ENCODE data around the gene EPN2.

Gene EPN2

DNA sequence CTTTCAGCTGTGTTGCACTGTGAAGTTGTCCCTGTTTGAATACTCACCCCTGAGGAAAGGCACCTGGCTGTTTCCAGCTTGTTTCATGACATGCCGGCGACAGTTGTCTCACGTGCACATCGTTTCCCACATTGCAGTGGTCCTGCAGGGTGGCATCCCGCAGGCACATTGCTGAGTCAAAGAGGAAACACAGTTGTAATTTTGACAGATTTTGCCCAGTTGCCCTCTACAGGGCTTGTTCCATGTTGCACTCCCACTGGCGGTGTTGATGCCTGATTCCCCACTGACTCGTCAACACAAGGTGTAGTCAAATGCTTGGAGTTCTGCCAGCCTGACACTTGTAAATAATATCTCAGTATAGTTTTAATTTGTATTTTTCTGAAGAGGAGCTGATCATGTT lies 23.8 kb downstream of the EPN2 start:
- H3K36me3 ChIP-seq (ENCODE audit: insufficient read depth, low read depth, low read length), result no peaks in the 10 kb centered on the region
- H3K9me3 ChIP-seq (ENCODE audit: insufficient read depth, low read depth, low read length), result no peaks in the 10 kb centered on the region
- H3K27ac ChIP-seq (ENCODE audit: low read length), result no peak overlapping the region
- peaks cover 7% of the 10 kb centered on the region for H3K4me1 ChIP-seq (ENCODE audit: insufficient read depth, low read length)
- H3K9ac ChIP-seq (ENCODE audit: low read depth, low read length), result no peak overlapping the region
- no peak overlapping the region for H3K4me3 ChIP-seq (ENCODE audit: low read length)
- H3K27me3 ChIP-seq (ENCODE audit: insufficient read depth, low read length), result no peaks in the 10 kb centered on the region

DNA sequence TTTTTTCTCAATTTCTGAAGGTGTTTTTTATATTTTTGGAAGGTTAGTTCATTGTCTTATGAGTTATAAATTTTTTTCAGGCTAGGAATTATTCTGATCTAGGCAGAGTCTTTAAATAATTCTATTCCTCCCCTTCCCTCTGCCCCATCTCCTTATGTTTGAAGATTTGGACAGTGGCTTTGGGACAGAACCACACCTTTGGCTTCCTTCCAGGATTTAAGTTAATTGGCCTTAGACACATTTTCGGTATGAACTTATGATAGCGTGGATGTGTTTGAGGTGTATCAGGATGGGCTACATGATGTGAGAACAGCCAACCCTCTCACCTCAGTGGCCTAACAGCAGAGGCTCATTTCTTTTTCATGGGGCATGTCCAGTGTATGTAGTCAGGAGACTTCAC lies 24.3 kb downstream of the EPN2 start:
- Histone ChIP-seq H3K9ac (ENCODE audit: low read depth, low read length) (no peak overlapping the region), H3K9me3 (ENCODE audit: insufficient read depth, low read depth, low read length) (no peaks in the 10 kb centered on the region), H3K4me3 (ENCODE audit: low read length) (no peak overlapping the region), H3K4me1 (ENCODE audit: insufficient read depth, low read length) (peaks cover 7% of the 10 kb centered on the region), H3K27me3 (ENCODE audit: insufficient read depth, low read length) (no peaks in the 10 kb centered on the region), H3K27ac (ENCODE audit: low read length) (no peak overlapping the region), H3K36me3 (ENCODE audit: insufficient read depth, low read depth, low read length) (no peaks in the 10 kb centered on the region)

DNA sequence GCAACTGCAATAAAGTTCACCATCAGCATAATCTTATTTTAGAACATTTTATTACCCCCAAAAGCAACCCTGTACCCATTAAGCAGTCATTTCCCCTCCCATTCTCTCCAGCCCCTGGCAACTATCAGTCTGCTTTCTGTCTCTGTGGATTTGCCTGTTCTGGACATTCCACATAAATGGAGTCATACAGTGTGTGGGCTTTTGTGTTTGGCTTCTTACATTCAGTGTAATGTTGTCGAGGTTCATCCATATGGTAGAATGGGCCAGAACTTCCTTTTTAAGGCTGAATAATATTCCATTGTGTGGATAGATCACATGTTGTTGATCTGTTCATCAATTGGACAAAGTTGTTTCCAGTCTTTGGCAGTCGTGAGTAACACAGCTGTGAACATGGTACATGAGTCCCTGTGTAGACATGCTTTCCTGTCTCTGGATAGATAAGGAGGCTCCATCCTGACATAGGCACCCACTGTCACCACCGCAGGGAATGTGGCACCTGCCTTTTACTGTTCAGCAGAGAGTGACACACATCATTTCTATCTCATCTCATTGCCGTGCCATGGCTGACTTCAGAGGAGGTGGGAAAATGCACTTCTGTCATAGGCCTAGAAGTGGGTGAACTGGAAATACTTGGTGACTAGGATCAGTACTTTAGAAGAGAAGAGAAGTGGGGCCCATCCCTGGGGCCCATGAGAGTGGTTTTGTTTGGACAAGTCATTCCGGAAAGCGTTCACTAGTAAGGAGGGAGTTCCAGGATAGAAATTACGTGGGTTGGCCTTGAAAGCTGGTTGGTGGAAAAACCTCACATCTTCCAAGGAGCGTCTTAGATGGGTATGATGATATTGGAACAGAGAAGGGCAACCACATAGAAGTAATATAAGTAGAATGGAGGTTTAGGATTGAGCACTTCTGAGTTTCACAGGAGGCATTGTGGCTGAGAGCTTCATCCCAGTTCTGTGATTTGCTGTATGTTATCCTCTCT lies 25.8 kb downstream of the EPN2 start:
- Histone ChIP-seq H3K27ac (ENCODE audit: low read length) (no peak overlapping the region), H3K4me3 (ENCODE audit: low read length) (no peak overlapping the region), H3K4me1 (ENCODE audit: insufficient read depth, low read length) (peaks cover 4% of the 10 kb centered on the region; the same call in 1 of the 2 replicates), H3K27me3 (ENCODE audit: insufficient read depth, low read length) (no peaks in the 10 kb centered on the region), H3K9me3 (ENCODE audit: insufficient read depth, low read depth, low read length) (no peaks in the 10 kb centered on the region), H3K9ac (ENCODE audit: low read depth, low read length) (no peak overlapping the region), H3K36me3 (ENCODE audit: insufficient read depth, low read depth, low read length) (no peaks in the 10 kb centered on the region)

DNA sequence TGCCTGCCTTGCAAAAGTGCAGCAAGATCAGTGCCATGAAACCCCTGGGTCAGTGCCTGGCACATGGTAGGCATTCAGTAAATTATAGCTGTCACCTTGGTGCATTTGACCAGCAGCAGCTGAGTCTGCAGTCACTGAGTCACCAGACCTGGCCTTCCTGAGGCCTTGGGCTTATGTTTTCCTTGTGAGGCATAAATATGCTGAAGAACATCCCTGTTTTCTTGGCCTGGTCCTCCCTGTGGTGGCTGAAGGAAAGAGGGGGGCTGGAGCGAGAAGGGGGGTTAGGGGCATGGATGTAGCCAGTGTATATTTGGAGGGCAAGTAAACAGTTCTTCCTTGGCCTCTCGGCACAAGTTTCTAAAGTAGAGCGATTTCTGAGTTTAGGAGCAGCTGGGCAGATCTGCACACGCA lies 26.5 kb downstream of the EPN2 start:
- no peak overlapping the region for H3K27ac ChIP-seq (ENCODE audit: low read length)
- H3K36me3 ChIP-seq (ENCODE audit: insufficient read depth, low read depth, low read length), result no peaks in the 10 kb centered on the region
- H3K4me3 ChIP-seq (ENCODE audit: low read length), result no peak overlapping the region
- H3K9ac ChIP-seq (ENCODE audit: low read depth, low read length), result no peak overlapping the region
- no peaks in the 10 kb centered on the region for H3K27me3 ChIP-seq (ENCODE audit: insufficient read depth, low read length)
- H3K4me1 ChIP-seq (ENCODE audit: insufficient read depth, low read length), result peaks cover 4% of the 10 kb centered on the region; the same call in 1 of the 2 replicates
- no peaks in the 10 kb centered on the region for H3K9me3 ChIP-seq (ENCODE audit: insufficient read depth, low read depth, low read length)

DNA sequence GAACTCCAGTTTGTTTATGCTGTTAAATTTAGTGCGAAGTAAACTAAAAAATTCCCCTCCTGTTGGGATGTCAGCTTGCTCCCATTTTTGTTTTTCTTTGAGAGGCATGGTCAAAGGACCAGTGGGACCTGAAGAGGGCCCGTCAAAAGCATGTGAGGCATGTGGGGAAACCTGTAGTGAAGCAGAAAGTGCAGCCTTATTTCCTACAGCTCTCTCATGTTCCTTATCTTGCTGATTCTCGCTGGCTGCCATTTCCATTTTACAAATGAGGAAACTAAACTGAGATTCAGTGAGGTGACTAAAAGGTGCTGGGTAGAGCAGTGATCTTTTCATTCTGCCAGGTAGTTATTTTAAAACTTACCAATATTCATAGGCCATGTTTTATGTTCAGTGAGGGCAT lies 27.1 kb downstream of the EPN2 start:
- Histone ChIP-seq H3K4me3 (ENCODE audit: low read length) (no peak overlapping the region), H3K27me3 (ENCODE audit: insufficient read depth, low read length) (no peaks in the 10 kb centered on the region), H3K9ac (ENCODE audit: low read depth, low read length) (no peak overlapping the region)

DNA sequence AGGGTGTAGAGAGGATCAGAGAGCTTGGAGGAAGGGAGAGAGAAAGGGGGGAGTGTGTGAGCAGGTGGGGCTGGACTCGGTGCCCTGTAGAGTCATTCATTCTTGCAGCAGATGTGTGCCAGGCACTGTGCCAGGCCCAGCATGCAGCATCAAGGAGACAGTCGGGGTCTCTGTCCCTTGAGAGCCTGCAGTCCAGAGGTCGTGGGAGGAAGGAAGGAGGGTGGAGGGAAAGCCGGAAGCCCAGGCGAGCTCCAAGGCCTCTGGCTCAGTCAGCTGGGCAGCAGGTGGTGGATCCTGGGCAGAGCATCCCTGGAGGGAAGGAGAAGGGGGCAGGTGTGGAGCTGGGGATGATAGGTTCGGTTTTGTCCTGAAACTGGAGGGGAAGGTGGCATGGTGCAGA lies 27.5 kb downstream of the EPN2 start:
- Histone ChIP-seq H3K4me3 (ENCODE audit: low read length) (no peak overlapping the region), H3K27ac (ENCODE audit: low read length) (no peak overlapping the region), H3K4me1 (ENCODE audit: insufficient read depth, low read length) (peaks cover 4% of the 10 kb centered on the region; the same call in 1 of the 2 replicates), H3K36me3 (ENCODE audit: insufficient read depth, low read depth, low read length) (no peaks in the 10 kb centered on the region), H3K9ac (ENCODE audit: low read depth, low read length) (no peak overlapping the region), H3K27me3 (ENCODE audit: insufficient read depth, low read length) (no peaks in the 10 kb centered on the region), H3K9me3 (ENCODE audit: insufficient read depth, low read depth, low read length) (no peaks in the 10 kb centered on the region)

More for the DNA sequence above, 27.1 kb downstream of the EPN2 start:
- H3K36me3 ChIP-seq (ENCODE audit: insufficient read depth, low read depth, low read length), result no peaks in the 10 kb centered on the region
- H3K27ac ChIP-seq (ENCODE audit: low read length), result no peak overlapping the region
- H3K4me1 ChIP-seq (ENCODE audit: insufficient read depth, low read length), result peaks cover 4% of the 10 kb centered on the region; the same call in 1 of the 2 replicates
- no peaks in the 10 kb centered on the region for H3K9me3 ChIP-seq (ENCODE audit: insufficient read depth, low read depth, low read length)

DNA sequence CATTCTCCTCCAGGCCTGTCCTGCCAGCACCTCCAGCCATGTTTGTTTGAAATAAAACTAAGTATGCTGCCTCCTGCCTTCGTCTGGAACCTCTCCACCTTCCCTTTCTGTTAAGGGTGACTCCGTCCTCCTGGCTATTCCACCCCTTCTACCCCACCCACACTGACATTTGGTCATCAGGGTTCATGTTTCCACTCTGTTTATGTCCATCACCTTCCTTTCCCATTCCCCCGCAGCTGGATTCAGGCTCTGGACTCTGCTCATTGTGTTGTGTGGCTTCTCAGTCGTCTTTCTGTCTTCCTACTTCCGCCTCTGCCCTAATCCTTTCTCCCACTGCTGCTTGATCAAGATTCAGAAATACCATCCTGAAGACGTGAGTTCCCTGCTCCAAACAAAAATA lies 28.6 kb downstream of the EPN2 start:
- H3K36me3 ChIP-seq (ENCODE audit: insufficient read depth, low read depth, low read length), result no peaks in the 10 kb centered on the region
- no peaks in the 10 kb centered on the region for H3K27me3 ChIP-seq (ENCODE audit: insufficient read depth, low read length)
- H3K27ac ChIP-seq (ENCODE audit: low read length), result no peak overlapping the region
- peaks cover 4% of the 10 kb centered on the region; the same call in 1 of the 2 replicates for H3K4me1 ChIP-seq (ENCODE audit: insufficient read depth, low read length)
- no peak overlapping the region for H3K9ac ChIP-seq (ENCODE audit: low read depth, low read length)
- H3K9me3 ChIP-seq (ENCODE audit: insufficient read depth, low read depth, low read length), result no peaks in the 10 kb centered on the region
- H3K4me3 ChIP-seq (ENCODE audit: low read length), result no peak overlapping the region

DNA sequence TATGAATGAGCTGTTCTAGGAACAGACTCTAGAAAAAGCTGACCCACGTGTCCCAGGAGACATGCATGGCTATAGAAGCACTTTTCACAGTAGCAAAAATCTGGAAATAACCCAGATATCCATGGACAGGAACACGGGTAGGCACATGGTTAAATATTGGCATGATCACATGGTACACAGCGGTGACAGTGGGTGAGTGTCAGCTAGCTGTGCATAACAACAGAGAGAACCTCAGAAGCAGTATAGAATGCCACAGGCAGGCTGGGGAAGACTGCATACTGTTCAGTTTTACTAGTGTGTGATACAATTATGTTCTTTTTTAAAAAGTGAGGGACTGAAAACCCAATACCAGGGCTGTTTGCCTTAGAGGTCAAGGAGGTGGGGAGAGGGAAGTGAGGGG lies 31.4 kb downstream of the EPN2 start:
- Histone ChIP-seq H3K4me1 (ENCODE audit: insufficient read depth, low read length) (peaks cover 4% of the 10 kb centered on the region; the same call in 1 of the 2 replicates), H3K27ac (ENCODE audit: low read length) (no peak overlapping the region), H3K27me3 (ENCODE audit: insufficient read depth, low read length) (no peaks in the 10 kb centered on the region), H3K4me3 (ENCODE audit: low read length) (no peak overlapping the region), H3K9ac (ENCODE audit: low read depth, low read length) (no peak overlapping the region), H3K9me3 (ENCODE audit: insufficient read depth, low read depth, low read length) (no peaks in the 10 kb centered on the region), H3K36me3 (ENCODE audit: insufficient read depth, low read depth, low read length) (no peaks in the 10 kb centered on the region)

DNA sequence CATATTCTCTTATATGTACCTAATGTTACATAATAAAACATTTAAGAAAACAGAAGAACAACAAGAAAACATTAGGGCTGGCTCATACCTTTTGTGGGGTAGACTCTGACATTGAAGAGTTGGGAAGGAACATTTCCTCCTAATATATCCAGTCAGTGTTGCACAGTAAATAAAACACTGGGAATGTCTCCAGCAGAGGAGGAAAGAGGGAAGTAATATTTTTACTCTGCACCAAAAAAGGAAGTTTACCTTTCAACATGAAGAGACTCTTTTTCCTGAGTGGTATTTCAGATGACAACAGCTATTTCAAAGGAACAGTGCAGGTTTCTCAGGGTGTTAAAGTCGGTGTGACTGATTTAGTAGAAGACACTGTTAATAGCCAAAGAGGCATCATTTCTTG lies 31.9 kb downstream of the EPN2 start:
- 0 out of 2 replicates have a peak, but pooled peaks cover 4% of the 10 kb centered on the region for H3K4me1 ChIP-seq (ENCODE audit: insufficient read depth, low read length)
- H3K9me3 ChIP-seq (ENCODE audit: insufficient read depth, low read depth, low read length), result no peaks in the 10 kb centered on the region

DNA sequence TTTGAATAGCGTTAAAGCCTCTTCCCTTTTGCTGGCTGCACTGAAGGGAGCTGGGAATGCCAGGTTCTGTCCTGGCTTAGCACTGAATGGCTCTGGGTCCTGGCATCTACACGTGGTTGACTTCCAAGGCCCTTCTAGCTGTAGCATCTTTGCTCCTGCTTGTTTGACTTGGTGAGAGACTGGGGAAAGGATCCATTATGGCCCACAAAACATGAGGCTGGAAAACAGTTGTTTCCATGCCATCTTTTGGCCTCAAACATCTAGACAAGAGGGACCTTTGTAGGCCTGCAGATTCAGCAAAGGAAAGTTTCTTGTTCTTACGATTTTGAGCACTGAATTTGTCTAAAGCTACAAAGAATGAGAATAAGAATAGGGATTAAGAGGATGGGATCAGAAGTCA lies 32.5 kb downstream of the EPN2 start:
- H3K4me1 ChIP-seq (ENCODE audit: insufficient read depth, low read length), result no peaks in the 10 kb centered on the region
- no peak overlapping the region for H3K4me3 ChIP-seq (ENCODE audit: low read length)
- H3K9me3 ChIP-seq (ENCODE audit: insufficient read depth, low read depth, low read length), result no peaks in the 10 kb centered on the region
- H3K36me3 ChIP-seq (ENCODE audit: insufficient read depth, low read depth, low read length), result peaks cover 8% of the 10 kb centered on the region
- H3K27me3 ChIP-seq (ENCODE audit: insufficient read depth, low read length), result no peaks in the 10 kb centered on the region
- H3K27ac ChIP-seq (ENCODE audit: low read length), result no peak overlapping the region
- peak overlapping the region; percentile 26; the same call in 1 of the 2 replicates for H3K9ac ChIP-seq (ENCODE audit: low read depth, low read length)

More for the DNA sequence above, 31.9 kb downstream of the EPN2 start:
- H3K4me3 ChIP-seq (ENCODE audit: low read length), result no peak overlapping the region
- H3K27ac ChIP-seq (ENCODE audit: low read length), result no peak overlapping the region
- no peak overlapping the region; the same call in 1 of the 2 replicates for H3K9ac ChIP-seq (ENCODE audit: low read depth, low read length)
- peaks cover 2% of the 10 kb centered on the region for H3K36me3 ChIP-seq (ENCODE audit: insufficient read depth, low read depth, low read length)
- no peaks in the 10 kb centered on the region for H3K27me3 ChIP-seq (ENCODE audit: insufficient read depth, low read length)

DNA sequence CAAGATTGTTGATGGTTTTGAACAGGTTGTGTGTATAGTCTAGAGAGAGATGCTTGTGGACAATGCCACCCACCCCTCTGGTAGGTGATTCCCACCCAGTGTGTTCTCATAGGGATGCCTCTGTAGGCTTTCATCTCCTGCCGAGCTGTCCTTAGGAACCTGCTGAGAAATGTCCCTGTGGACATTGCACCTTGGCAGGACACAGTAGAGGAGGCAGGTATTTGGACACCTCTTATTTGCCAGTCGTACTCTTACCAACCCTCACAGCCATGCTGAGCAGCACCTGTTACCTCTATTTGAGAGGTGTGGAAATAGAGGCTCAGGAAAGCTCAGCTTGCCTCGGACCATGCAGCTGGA lies 33.2 kb downstream of the EPN2 start:
- H3K36me3 ChIP-seq (ENCODE audit: insufficient read depth, low read depth, low read length), result peaks cover 10% of the 10 kb centered on the region
- H3K27me3 ChIP-seq (ENCODE audit: insufficient read depth, low read length), result no peaks in the 10 kb centered on the region
- no peak overlapping the region for H3K4me3 ChIP-seq (ENCODE audit: low read length)
- no peaks in the 10 kb centered on the region for H3K9me3 ChIP-seq (ENCODE audit: insufficient read depth, low read depth, low read length)
- H3K9ac ChIP-seq (ENCODE audit: low read depth, low read length), result no peak overlapping the region
- H3K27ac ChIP-seq (ENCODE audit: low read length), result no peak overlapping the region
- H3K4me1 ChIP-seq (ENCODE audit: insufficient read depth, low read length), result no peaks in the 10 kb centered on the region
